ENCODE measurements around the gene RPL41. TPM values are rescaled to one million over a fixed set of nuclear protein-coding genes. Genes with fewer than 3 reads are reported as not detected.
A peak's percentile ranks its signal among the peaks of the same experiment; 100 is the strongest.

Gene RPL41
- total RNA-seq, 1 experiment from 2014 or later, result 3,051 TPM

DNA sequence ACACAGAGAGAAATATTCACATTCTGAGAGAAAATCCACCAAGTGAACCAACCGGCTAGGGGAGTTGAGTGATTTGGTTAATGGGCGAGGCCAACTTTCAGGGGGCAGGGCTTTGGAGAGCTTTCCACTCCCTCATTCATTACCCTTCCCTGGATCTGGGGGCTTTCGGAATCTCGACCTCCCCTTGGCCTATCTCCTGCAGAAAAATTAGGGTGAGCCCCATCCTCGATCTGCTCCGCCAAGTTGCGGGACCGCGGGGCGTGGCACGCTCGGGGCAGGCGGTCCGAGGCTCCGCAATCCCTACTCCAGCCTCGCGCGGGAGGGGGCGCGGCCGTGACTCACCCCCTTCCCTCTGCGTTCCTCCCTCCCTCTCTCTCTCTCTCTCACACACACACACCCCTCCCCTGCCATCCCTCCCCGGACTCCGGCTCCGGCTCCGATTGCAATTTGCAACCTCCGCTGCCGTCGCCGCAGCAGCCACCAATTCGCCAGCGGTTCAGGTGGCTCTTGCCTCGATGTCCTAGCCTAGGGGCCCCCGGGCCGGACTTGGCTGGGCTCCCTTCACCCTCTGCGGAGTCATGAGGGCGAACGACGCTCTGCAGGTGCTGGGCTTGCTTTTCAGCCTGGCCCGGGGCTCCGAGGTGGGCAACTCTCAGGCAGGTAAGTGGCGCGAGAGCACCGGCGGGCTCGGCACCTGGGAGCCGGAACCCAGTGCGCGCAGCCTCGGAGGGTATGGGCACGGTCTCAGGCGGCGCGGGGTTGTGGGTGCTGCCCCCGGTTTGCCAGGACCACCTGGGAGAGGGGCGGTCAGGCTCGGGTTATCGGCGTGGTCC lies 36.5 kb upstream of the RPL41 start, which contains the start of gene ERBB3:
TSS of gene ERBB3 (plus strand) at position 443 of the 833 bp plus-strand sequence. CDS start at position 579, 136 bp downstream.
- Mint-ChIP-seq H3K4me1 (ENCODE audit: low read depth, unreplicated experiment) (peaks cover 10% of the 10 kb centered on the region), H3K36me3 (ENCODE audit: insufficient read depth, unreplicated experiment) (peaks cover 53% of the 10 kb centered on the region), H3K9me3 (ENCODE audit: unreplicated experiment) (no peaks in the 10 kb centered on the region), H3K4me3 (ENCODE audit: unreplicated experiment) (peak within 1 kb of the TSS; percentile 89), H3K27me3 (ENCODE audit: insufficient read depth, unreplicated experiment) (no peaks in the 10 kb centered on the region), H3K27ac (ENCODE audit: unreplicated experiment) (peak within 1 kb of the TSS; percentile 92)
- no TSS peak for BruUV-seq (replicated peaks)
- H3K36me3 ChIP-seq (ENCODE audit: control insufficient read depth, insufficient read depth, low read length), result peaks cover 11% of the 10 kb centered on the region
- H3K4me3 ChIP-seq (ENCODE audit: low read depth, low read length), result peak within 1 kb of the TSS; percentile 74
- CTCF ChIA-PET, result interaction anchor here (0.6 to 3.2 kb wide), 7 partner anchors 10 to 1746 kb away, joined by 3 to 22 read pairs (median 4); partner anchors contain the start of genes PA2G4 and SUOX
- intact Hi-C loops (cut with micrococcal nuclease; ENCODE audit: unreplicated experiment), result loop anchor here (1.0 kb wide), 3 partner anchors 24 to 38 kb away; partner anchors contain the start of genes PA2G4 and ZC3H10
- DNase-seq, result peak; percentile 92
- H3K9me3 ChIP-seq, result no peaks in the 10 kb centered on the region
- no peaks in the 10 kb centered on the region for H3K27me3 ChIP-seq (replicated peaks; ENCODE audit: control insufficient read depth, insufficient read depth, low read length)
- TF ChIP-seq, protein P1, sequence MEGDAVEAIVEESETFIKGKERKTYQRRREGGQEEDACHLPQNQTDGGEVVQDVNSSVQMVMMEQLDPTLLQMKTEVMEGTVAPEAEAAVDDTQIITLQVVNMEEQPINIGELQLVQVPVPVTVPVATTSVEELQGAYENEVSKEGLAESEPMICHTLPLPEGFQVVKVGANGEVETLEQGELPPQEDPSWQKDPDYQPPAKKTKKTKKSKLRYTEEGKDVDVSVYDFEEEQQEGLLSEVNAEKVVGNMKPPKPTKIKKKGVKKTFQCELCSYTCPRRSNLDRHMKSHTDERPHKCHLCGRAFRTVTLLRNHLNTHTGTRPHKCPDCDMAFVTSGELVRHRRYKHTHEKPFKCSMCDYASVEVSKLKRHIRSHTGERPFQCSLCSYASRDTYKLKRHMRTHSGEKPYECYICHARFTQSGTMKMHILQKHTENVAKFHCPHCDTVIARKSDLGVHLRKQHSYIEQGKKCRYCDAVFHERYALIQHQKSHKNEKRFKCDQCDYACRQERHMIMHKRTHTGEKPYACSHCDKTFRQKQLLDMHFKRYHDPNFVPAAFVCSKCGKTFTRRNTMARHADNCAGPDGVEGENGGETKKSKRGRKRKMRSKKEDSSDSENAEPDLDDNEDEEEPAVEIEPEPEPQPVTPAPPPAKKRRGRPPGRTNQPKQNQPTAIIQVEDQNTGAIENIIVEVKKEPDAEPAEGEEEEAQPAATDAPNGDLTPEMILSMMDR (IDR thresholded peaks at IDR 0.05; ENCODE audit: insufficient read depth in 1 of 2, low read depth in 1 of 2, low read length in 1 of 2, severe bottlenecking in 1 of 2, unreplicated experiment in 1 of 2), result no peak
- POLR2A ChIA-PET, result interaction anchor here (0.6 to 4.1 kb wide), 3 partner anchors 18 to 106 kb away, joined by 4 to 48 read pairs (median 14); partner anchors contain the start of genes PA2G4 and RAB5B
- H3K4me1 ChIP-seq, result peaks cover 24% of the 10 kb centered on the region

DNA sequence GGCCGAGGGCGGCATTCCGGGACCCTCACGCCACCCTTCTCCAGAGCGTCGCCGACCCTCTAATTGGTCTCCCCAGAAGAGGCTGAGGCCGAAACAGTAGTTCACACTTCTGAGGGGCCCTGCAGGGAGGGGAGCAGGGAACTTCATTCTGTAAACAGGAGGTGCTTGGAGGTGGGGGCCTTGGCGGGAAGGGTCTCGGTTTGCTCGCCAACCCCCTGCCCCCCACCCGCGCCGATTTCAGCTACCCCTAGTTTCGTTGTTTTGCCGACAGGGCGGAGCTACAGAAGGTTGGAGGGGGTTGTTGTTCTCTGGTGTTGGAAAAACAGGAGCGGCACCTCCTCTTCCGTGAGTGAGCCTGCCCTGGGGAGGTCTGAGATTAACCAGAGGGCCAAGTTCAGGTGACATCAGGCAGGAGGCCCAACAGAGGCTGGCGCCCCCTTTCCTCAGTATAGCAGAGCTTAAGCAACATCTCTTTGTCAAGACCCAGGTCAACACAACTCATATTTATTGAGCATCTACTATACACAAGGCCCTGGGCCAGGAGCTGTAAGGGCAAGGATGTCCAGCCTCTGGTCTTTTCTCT lies 35.8 kb upstream of the RPL41 start:
- DNase-seq, result peak; percentile 59 to 73
- Mint-ChIP-seq H3K27ac (ENCODE audit: unreplicated experiment) (peak overlapping the region; percentile 92), H3K27me3 (ENCODE audit: insufficient read depth, unreplicated experiment) (no peaks in the 10 kb centered on the region), H3K4me3 (ENCODE audit: unreplicated experiment) (peak overlapping the region; percentile 89), H3K36me3 (ENCODE audit: insufficient read depth, unreplicated experiment) (peaks cover 59% of the 10 kb centered on the region), H3K4me1 (ENCODE audit: low read depth, unreplicated experiment) (peaks cover 14% of the 10 kb centered on the region), H3K9me3 (ENCODE audit: unreplicated experiment) (no peaks in the 10 kb centered on the region)
- intact Hi-C loops (cut with micrococcal nuclease; ENCODE audit: unreplicated experiment), result no loop called here
- H3K4me3 ChIP-seq (ENCODE audit: low read depth, low read length), result peak overlapping the region; percentile 74
- TF ChIP-seq, protein P1 (IDR thresholded peaks at IDR 0.05; ENCODE audit: insufficient read depth in 1 of 2, low read depth in 1 of 2, low read length in 1 of 2, severe bottlenecking in 1 of 2, unreplicated experiment in 1 of 2), result no peak
- H3K4me1 ChIP-seq, result peaks cover 24% of the 10 kb centered on the region
- peaks cover 13% of the 10 kb centered on the region for H3K36me3 ChIP-seq (ENCODE audit: control insufficient read depth, insufficient read depth, low read length)
- no peaks in the 10 kb centered on the region for H3K27me3 ChIP-seq (replicated peaks; ENCODE audit: control insufficient read depth, insufficient read depth, low read length)
- CTCF ChIA-PET, result interaction anchor here (0.6 to 3.2 kb wide), 5 partner anchors 8 to 1745 kb away, joined by 3 to 12 read pairs (median 4); partner anchors contain the start of genes BLOC1S1 and PA2G4
- BruUV-seq (replicated peaks), result TSS peak; percentile 44
- H3K9me3 ChIP-seq, result no peaks in the 10 kb centered on the region
- POLR2A ChIA-PET, result interaction anchor here (1.3 to 4.1 kb wide), 2 partner anchors 23 to 25 kb away, joined by 3 to 48 read pairs; partner anchors contain the start of gene PA2G4

All from Caco-2 (cell line).